GM21360 (cell line): Measurements from ENCODE around the gene SARM1.

Source experiments
- ATAC-seq: cut with Tn5 transposase; IDR thresholded peaks from one replicate; pipeline ENCODE4 v1.9.1; 2021; ENCODE audit warnings: mild to moderate bottlenecking, moderate library complexity; ENCODE audit not compliant: unreplicated experiment

SARM1 gene

GRCh38 chr17:28340374-28340773 is 31.1 kb upstream of the SARM1 start:
- no peak for ATAC-seq

GRCh38 chr17:28341516-28341915 is 30.0 kb upstream of the SARM1 start:
- ATAC-seq: no peak

- ATAC-seq: no peak
Measured at GRCh38 chr17:28342313-28342712, 29.2 kb upstream of the SARM1 start.

- ATAC-seq: no peak
Measured at GRCh38 chr17:28343491-28343932, 28.0 kb upstream of the SARM1 start.

- ATAC-seq: no peak
Measured at GRCh38 chr17:28344011-28344410, 27.5 kb upstream of the SARM1 start.

GRCh38 chr17:28344435-28344901 is 27.0 kb upstream of the SARM1 start:
- ATAC-seq: no peak

- ATAC-seq: no peak
Measured at GRCh38 chr17:28345419-28346198, 25.9 kb upstream of the SARM1 start.

GRCh38 chr17:28346199-28346580 is 25.3 kb upstream of the SARM1 start:
- no peak for ATAC-seq

- ATAC-seq: no peak
Measured at GRCh38 chr17:28346746-28347246, 24.7 kb upstream of the SARM1 start.

- no peak for ATAC-seq
Measured at GRCh38 chr17:28347261-28347891, 24.1 kb upstream of the SARM1 start.

GRCh38 chr17:28348979-28349378 is 22.5 kb upstream of the SARM1 start:
- no peak for ATAC-seq

GRCh38 chr17:28350271-28350670 is 21.2 kb upstream of the SARM1 start:
- no peak for ATAC-seq

- ATAC-seq: peak; percentile 82
Measured at GRCh38 chr17:28357061-28357900, 14.2 kb upstream of the SARM1 start, which contains the start of gene POLDIP2. Gene POLDIP2, minus strand, starts transcription at chr17:28357527. Its CDS starts 79 bp downstream, at chr17:28357448.

- peak; percentile 4 for ATAC-seq
Measured at GRCh38 chr17:28357901-28358197, 13.6 kb upstream of the SARM1 start.

- no peak for ATAC-seq
Measured at GRCh38 chr17:28363186-28363585, 8.3 kb upstream of the SARM1 start.

GRCh38 chr17:28363776-28364650 is 7.5 kb upstream of the SARM1 start:
- ATAC-seq: no peak

GRCh38 chr17:28364665-28365363 is 6.7 kb upstream of the SARM1 start, which contains the start of gene SEBOX:
Gene SEBOX, minus strand, starts transcription at chr17:28365199. Its CDS starts 48 bp downstream, at chr17:28365151.
- no peak for ATAC-seq

- ATAC-seq: no peak
Measured at GRCh38 chr17:28365487-28365886, 6.0 kb upstream of the SARM1 start.

- ATAC-seq: no peak
Measured at GRCh38 chr17:28366605-28367004, 4.9 kb upstream of the SARM1 start.
